Kidney tubule cell (primary cell): Measurements from ENCODE around the gene PRUNE1.
A peak's percentile ranks its signal among the peaks of the same experiment; 100 is the strongest.

Source experiments
- DNase-seq: peaks from one replicate; pipeline ENCODE4 v3.0.0-alpha.2; 2018; ENCODE audit warnings: low spot score

The PRUNE1 gene

DNA sequence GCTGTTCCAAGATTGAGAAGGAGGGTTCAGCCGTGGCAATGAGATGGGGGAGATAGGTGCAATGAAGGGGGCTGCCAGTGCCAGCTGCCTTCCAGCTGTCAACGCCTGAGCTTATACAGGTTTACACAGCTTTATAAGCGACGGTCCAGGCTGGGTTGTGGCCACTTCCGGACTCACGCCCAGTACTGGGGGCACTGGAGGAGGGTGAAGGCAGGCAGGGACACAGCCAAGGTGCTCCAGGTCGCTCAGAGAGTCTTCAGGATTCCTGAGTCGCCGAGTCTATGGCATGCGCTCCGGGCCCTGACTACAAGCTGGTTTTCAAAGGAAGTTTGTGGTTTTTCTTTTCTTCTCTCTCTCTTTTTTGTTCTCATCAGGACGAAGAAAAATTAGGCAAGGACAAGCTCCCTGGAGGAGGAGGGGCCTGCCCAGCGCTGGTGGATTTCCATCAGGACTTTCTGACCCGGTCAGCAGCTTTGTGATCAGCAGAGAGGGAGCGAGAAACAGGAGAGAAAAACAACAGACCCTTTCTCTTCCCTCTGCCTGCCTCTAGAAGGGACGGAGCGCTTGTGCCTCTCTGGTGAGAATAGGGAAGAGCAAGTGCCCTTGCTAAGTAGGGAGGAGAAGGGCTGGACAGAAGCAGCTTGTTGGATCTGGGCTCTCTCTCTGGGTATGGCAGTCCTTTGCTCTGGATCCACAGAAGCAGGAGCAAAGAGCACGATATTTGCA lies 1.8 kb upstream of the PRUNE1 start, which contains the start of gene MINDY1:
MINDY1 (minus strand) TSS at position 576 of the 726 bp plus-strand sequence. CDS start 4,285 bp downstream, outside the sequence.
- peak; percentile 90 for DNase-seq

DNA sequence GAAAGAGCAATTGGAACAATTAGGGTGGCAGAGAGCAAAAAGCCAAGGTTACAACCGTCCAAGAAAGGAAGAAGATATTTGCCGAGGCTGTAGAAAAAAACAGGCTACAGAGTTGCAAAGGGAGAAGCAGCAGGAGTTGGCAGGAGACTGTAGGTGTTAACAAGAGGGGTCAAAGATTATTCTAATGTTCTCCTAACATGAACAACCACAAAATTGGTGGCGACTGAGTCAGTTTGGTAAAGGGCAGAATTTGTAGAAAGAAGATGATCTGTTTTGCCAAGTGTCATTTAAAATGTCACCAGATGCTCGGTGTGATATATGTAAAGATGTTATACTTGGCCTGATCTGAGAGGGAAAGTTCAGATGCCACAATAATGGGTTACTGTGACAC lies 401 bp upstream of the PRUNE1 start:
- DNase-seq = no peak

GRCh38 chr1:151009206-151009587 lies 948 bp downstream of the PRUNE1 start:
- peak; percentile 72 for DNase-seq

- no peak for DNase-seq
These were observed 1.6 kb downstream of the PRUNE1 start for GRCh38 chr1:151009674-151010345.

GRCh38 chr1:151010346-151010726 lies 2.1 kb downstream of the PRUNE1 start:
- DNase-seq = no peak

DNA sequence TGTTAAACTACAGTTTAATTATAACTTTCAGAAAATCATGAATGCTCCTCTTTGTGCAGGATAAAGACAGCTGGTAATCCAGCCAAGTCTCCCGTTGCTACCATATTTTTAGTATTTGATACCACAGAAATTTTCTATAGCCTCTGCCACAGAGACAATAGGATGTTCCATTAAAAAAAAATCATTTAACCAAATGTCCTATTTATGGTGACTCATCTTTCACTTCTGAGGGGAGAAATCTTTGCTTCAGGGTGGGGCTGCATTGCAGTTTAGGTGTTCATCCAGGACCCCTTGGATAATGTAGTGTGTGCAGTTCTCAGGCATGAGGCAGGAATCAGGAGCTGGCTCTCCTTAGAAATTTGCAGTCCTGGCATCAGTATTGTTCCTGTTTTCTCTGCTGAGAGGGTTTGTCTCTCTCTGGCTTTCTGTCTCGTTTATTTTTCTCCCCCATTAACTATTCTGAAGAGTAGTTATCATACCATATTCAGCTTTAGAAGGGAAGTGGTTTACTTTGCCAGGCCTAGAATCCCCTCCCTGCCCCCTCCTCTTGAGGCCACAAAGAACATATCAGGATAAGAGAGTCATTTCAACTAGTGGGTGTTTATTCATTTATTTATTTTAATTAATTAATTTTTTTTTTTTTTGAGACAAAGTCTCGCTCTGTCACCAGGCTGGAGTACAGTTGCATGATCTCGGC lies 3.1 kb downstream of the PRUNE1 start:
- no peak for DNase-seq

- no peak for DNase-seq
These were observed 4.6 kb downstream of the PRUNE1 start for GRCh38 chr1:151012684-151013471.

- no peak for DNase-seq
These were observed 5.3 kb downstream of the PRUNE1 start for GRCh38 chr1:151013518-151013917.

DNA sequence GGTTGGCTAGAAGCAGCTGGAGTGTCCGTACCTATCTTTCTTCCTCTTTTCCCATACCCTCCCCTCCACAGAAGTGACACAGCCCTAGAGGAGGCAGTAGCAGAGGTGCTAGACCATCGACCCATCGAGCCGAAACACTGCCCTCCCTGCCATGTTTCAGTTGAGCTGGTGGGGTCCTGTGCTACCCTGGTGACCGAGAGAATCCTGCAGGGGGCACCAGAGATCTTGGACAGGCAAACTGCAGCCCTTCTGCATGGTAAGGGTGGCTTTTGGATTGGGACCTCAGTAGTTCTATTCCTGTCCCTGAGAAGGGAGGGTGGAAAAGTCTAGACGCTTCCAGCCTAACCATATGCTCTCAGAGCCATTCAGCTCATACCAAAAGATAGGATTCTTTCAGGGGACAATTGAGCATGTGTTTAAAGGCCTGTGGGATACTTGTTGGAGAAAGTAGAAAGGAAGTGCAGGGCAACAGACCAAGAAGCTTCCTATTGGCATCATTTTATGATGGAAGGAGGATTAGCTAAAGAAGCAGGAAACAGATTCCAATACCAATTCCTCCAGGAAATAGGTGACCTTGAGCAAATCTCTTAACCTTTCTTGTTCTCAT lies 16.4 kb downstream of the PRUNE1 start:
- peak; percentile 70 for DNase-seq

GRCh38 chr1:151026460-151026859 lies 18.2 kb downstream of the PRUNE1 start:
- DNase-seq = no peak

DNA sequence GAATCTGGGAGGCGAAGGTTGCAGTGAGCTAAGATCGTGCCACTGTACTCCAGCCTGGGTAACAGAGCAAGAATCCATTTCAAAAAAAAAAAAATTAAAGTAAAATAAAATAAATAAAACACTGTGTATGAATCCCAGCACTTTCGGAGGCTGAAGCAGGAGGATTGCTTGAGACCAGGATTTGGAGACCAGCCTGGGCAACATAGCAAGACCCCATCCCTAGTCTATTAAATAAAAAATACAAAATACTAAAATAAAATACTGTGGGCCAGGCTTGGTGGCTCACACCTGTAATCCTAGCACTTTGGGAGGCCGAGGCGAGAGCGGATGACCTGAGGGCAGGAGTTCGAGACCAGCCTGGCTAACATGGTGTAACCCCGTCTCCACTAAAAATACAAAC lies 23.9 kb downstream of the PRUNE1 start:
- DNase-seq = no peak

DNA sequence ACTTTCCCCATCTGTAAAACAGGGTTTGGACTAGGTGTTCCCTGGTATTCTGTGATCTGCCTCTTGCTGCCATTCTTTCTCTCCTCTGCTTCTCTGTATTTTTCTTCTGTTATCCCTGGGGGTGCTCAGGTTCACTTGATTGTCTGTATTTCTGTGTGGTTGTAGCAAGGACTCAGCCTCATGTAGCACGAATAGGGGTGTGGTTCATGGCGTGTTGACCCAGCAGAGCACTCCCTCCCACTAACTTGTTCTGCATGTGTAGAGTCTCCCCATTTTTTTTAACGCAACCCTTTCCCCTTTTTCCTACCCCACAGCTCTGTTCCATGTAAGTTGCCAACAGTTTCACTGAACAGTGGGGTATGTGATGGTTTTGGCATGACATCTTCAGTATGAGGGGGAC lies 26.9 kb downstream of the PRUNE1 start:
- DNase-seq = no peak

GRCh38 chr1:151036356-151036755 lies 28.1 kb downstream of the PRUNE1 start, which contains the start of gene BNIPL:
Gene BNIPL (plus strand): TSS chr1:151036586. CDS start chr1:151036726, 140 bp downstream.
- DNase-seq = no peak

GRCh38 chr1:151037032-151037431 lies 28.8 kb downstream of the PRUNE1 start:
- no peak for DNase-seq

- DNase-seq = no peak
These were observed 31.3 kb downstream of the PRUNE1 start for GRCh38 chr1:151039521-151039920.

- DNase-seq = no peak
These were observed 34.9 kb downstream of the PRUNE1 start for GRCh38 chr1:151043163-151043562.

DNA sequence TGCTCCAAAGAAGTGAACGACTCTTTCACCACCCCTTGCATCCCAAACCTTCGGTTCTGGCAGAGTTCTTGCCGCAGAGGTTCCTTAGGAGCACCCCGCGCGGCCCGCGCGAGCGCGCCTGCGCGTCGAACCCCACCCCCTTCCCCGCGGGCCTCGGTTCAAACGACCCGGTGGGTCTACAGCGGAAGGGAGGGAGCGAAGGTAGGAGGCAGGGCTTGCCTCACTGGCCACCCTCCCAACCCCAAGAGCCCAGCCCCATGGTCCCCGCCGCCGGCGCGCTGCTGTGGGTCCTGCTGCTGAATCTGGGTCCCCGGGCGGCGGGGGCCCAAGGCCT lies 39.3 kb downstream of the PRUNE1 start, which contains the start of gene C1orf56:
C1orf56 (plus strand) TSS at position 161 of the 334 bp plus-strand sequence; CDS start at position 258, 97 bp downstream.
- peak; percentile 69 for DNase-seq

DNA sequence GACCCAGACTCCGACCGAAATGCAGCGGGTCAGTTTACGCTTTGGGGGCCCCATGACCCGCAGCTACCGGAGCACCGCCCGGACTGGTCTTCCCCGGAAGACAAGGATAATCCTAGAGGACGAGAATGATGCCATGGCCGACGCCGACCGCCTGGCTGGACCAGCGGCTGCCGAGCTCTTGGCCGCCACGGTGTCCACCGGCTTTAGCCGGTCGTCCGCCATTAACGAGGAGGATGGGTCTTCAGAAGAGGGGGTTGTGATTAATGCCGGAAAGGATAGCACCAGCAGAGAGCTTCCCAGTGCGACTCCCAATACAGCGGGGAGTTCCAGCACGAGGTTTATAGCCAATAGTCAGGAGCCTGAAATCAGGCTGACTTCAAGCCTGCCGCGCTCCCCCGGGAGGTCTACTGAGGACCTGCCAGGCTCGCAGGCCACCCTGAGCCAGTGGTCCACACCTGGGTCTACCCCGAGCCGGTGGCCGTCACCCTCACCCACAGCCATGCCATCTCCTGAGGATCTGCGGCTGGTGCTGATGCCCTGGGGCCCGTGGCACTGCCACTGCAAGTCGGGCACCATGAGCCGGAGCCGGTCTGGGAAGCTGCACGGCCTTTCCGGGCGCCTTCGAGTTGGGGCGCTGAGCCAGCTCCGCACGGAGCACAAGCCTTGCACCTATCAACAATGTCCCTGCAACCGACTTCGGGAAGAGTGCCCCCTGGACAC lies 39.8 kb downstream of the PRUNE1 start:
- peak; percentile 74 for DNase-seq

DNA sequence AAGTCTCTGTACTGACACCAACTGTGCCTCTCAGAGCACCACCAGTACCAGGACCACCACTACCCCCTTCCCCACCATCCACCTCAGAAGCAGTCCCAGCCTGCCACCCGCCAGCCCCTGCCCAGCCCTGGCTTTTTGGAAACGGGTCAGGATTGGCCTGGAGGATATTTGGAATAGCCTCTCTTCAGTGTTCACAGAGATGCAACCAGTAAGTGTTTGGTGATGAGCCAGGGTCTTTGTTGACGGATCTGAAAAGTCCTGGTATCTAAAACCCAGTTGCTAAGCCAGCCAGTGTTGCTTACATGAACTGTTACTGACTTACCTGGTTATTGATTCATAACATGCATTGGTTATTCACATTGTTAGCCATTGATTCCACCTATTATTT lies 40.4 kb downstream of the PRUNE1 start:
- no peak for DNase-seq

- no peak for DNase-seq
These were observed 41.2 kb downstream of the PRUNE1 start for GRCh38 chr1:151049458-151049857.

- no peak for DNase-seq
These were observed 41.9 kb downstream of the PRUNE1 start for GRCh38 chr1:151050051-151050688.
